Activated CD8-positive, alpha-beta memory T cell treated with anti-CD3 and anti-CD28 coated beads, Interleukin-2, amount 10 ng/mL, durations not matched to agents 7 days and 5 days (primary cell): Measurements from ENCODE around the gene AMN1. TPM values are rescaled to one million over a fixed set of nuclear protein-coding genes. Genes with fewer than 3 reads are reported as not detected.
"Not testable (repeated sequence)": the region's sequence is repeated elsewhere in the genome, so short reads cannot be mapped to it uniquely, and the experiment has no call there.

Source experiments
- ATAC-seq: fragments of 150-1000 bp; cut with Tn5 transposase; one replicate; pipeline ENCODE4 v1.10.0; 2021; ENCODE audit warnings: moderate library complexity
- CTCF ChIA-PET: fragments of 350-600 bp; sonication (Branson Sonifier 250); formaldehyde crosslinking; loops from one replicate; lab custom pipeline; 2021; ENCODE audit warnings: antibody characterized with exemption; lab: Charles Lee
- DNase-seq: peaks from one replicate; pipeline ENCODE4 v3.0.0-alpha.2; 2020
- H3K27ac Mint-ChIP-seq: one replicate; pipeline ENCODE4 v1.8.0; 2021; ENCODE audit warnings: mild to moderate bottlenecking, mixed read lengths
- H3K27me3 Mint-ChIP-seq: one replicate; pipeline ENCODE4 v1.8.0; 2021; ENCODE audit warnings: mixed read lengths
- H3K36me3 Mint-ChIP-seq: one replicate; pipeline ENCODE4 v1.8.0; 2021; ENCODE audit warnings: mild to moderate bottlenecking, mixed read lengths
- H3K4me1 Mint-ChIP-seq: one replicate; pipeline ENCODE4 v1.8.0; 2021; ENCODE audit warnings: mixed read lengths
- H3K4me3 Mint-ChIP-seq: one replicate; pipeline ENCODE4 v1.8.0; 2021; ENCODE audit warnings: mild to moderate bottlenecking, moderate library complexity, mixed read lengths
- H3K9me3 Mint-ChIP-seq: one replicate; pipeline ENCODE4 v1.8.0; 2022; ENCODE audit warnings: low read depth, mixed read lengths
- total RNA-seq, 2 experiments: library from RNA; stranded (reverse); gene quantifications; one replicate each; pipeline ENCODE4 v1.2.3, GENCODE V29; 2021

The AMN1 gene
- total RNA-seq, 2 experiments from 2014 or later: 3.1 to 3.9 TPM

- Mint-ChIP-seq H3K9me3 (peaks cover 4% of the 10 kb centered on the region), H3K27me3 (peaks cover 4% of the 10 kb centered on the region), H3K4me1 (peaks cover 45% of the 10 kb centered on the region), H3K27ac (peak overlapping the region; percentile 99), H3K4me3 (peak overlapping the region; percentile 95), H3K36me3 (peaks cover 26% of the 10 kb centered on the region)
- peak; percentile 65 for DNase-seq
- ATAC-seq: peak; percentile 13
- CTCF ChIA-PET: interaction anchor here (1.1 to 2.7 kb wide), 6 partner anchors 12 to 264 kb away, joined by 3 to 15 read pairs (median 4); partner anchors contain the start of genes ETFBKMT and RESF1
Observed at GRCh38 chr12:31728289-31728916, 418 bp downstream of the AMN1 start.

GRCh38 chr12:31727192-31727591 is 1.6 kb downstream of the AMN1 start:
- peaks cover 51% of the 10 kb centered on the region for H3K4me1 Mint-ChIP-seq
- DNase-seq (no peak), ATAC-seq (no peak)
- H3K36me3 Mint-ChIP-seq: peaks cover 27% of the 10 kb centered on the region
- CTCF ChIA-PET: interaction anchor here (1.4 kb wide), 1 partner anchor 265 kb away, joined by 3 read pairs; no protein-coding TSS in a partner anchor
- H3K27me3 Mint-ChIP-seq: peaks cover 4% of the 10 kb centered on the region
- peak overlapping the region; percentile 37 for H3K27ac Mint-ChIP-seq
- peak overlapping the region; percentile 36 for H3K4me3 Mint-ChIP-seq
- H3K9me3 Mint-ChIP-seq: peaks cover 4% of the 10 kb centered on the region

- Mint-ChIP-seq H3K36me3 (peaks cover 22% of the 10 kb centered on the region), H3K27me3 (peaks cover 4% of the 10 kb centered on the region), H3K27ac (no peak overlapping the region), H3K9me3 (peaks cover 4% of the 10 kb centered on the region), H3K4me1 (peaks cover 54% of the 10 kb centered on the region), H3K4me3 (no peak overlapping the region)
- CTCF ChIA-PET: no interaction called here
- no peak for DNase-seq
- no peak for ATAC-seq
Observed at GRCh38 chr12:31726575-31726974, 2.2 kb downstream of the AMN1 start.

GRCh38 chr12:31724557-31724956 is 4.3 kb downstream of the AMN1 start:
- Mint-ChIP-seq H3K4me3 (no peak overlapping the region), H3K27me3 (peaks cover 4% of the 10 kb centered on the region), H3K36me3 (peaks cover 19% of the 10 kb centered on the region), H3K9me3 (no peaks in the 10 kb centered on the region), H3K4me1 (peaks cover 48% of the 10 kb centered on the region), H3K27ac (no peak overlapping the region)
- DNase-seq: no peak
- ATAC-seq: no peak
- CTCF ChIA-PET: interaction anchor here (0.6 kb wide), 1 partner anchor 64 kb away, joined by 4 read pairs; no protein-coding TSS in a partner anchor

- DNase-seq: no peak
- Mint-ChIP-seq H3K9me3 (peaks cover 2% of the 10 kb centered on the region), H3K27ac (peak overlapping the region; percentile 77), H3K27me3 (peaks cover 4% of the 10 kb centered on the region), H3K4me1 (peaks cover 39% of the 10 kb centered on the region), H3K36me3 (peaks cover 31% of the 10 kb centered on the region), H3K4me3 (peak overlapping the region; percentile 16)
- CTCF ChIA-PET: interaction anchor here (1.8 kb wide), 1 partner anchor 10 kb away, joined by 10 read pairs; no protein-coding TSS in a partner anchor
- ATAC-seq: no peak
Observed at GRCh38 chr12:31722580-31722979, 6.2 kb downstream of the AMN1 start.

GRCh38 chr12:31718542-31719198 is 10.2 kb downstream of the AMN1 start:
- not testable (repeated sequence) for H3K9me3 Mint-ChIP-seq, H3K27me3 Mint-ChIP-seq
- peaks cover 28% of the 10 kb centered on the region for H3K36me3 Mint-ChIP-seq

GRCh38 chr12:31716998-31717397 is 11.8 kb downstream of the AMN1 start:
- H3K9me3 Mint-ChIP-seq, CTCF ChIA-PET, H3K27me3 Mint-ChIP-seq: not testable (repeated sequence)

More at GRCh38 chr12:31718542-31719198, 10.2 kb downstream of the AMN1 start:
- peaks cover 25% of the 10 kb centered on the region for H3K4me1 Mint-ChIP-seq
- H3K4me3 Mint-ChIP-seq, DNase-seq, ATAC-seq, H3K27ac Mint-ChIP-seq, CTCF ChIA-PET: not testable (repeated sequence)

GRCh38 chr12:31715283-31715825 is 13.5 kb downstream of the AMN1 start:
- H3K9me3 Mint-ChIP-seq: peaks cover 4% of the 10 kb centered on the region
- H3K27ac Mint-ChIP-seq: no peak overlapping the region
- DNase-seq (no peak), ATAC-seq (no peak)
- H3K36me3 Mint-ChIP-seq: peaks cover 20% of the 10 kb centered on the region
- CTCF ChIA-PET: interaction anchor here (1.2 to 2.7 kb wide), 2 partner anchors 29 to 33 kb away, joined by 3 to 6 read pairs; no protein-coding TSS in a partner anchor
- no peak overlapping the region for H3K4me3 Mint-ChIP-seq
- H3K4me1 Mint-ChIP-seq: no peaks in the 10 kb centered on the region
- no peaks in the 10 kb centered on the region for H3K27me3 Mint-ChIP-seq

More at GRCh38 chr12:31716998-31717397, 11.8 kb downstream of the AMN1 start:
- not testable (repeated sequence) for ATAC-seq, H3K27ac Mint-ChIP-seq, H3K4me1 Mint-ChIP-seq, DNase-seq, H3K4me3 Mint-ChIP-seq
- peaks cover 24% of the 10 kb centered on the region for H3K36me3 Mint-ChIP-seq

- H3K9me3 Mint-ChIP-seq: peaks cover 4% of the 10 kb centered on the region
- H3K27ac Mint-ChIP-seq: no peak overlapping the region
- H3K27me3 Mint-ChIP-seq: no peaks in the 10 kb centered on the region
- peaks cover 23% of the 10 kb centered on the region for H3K36me3 Mint-ChIP-seq
- ATAC-seq (no peak), DNase-seq (no peak)
- CTCF ChIA-PET: interaction anchor here (1.2 to 2.7 kb wide), 2 partner anchors 28 to 32 kb away, joined by 3 to 6 read pairs; no protein-coding TSS in a partner anchor
- H3K4me1 Mint-ChIP-seq: no peaks in the 10 kb centered on the region
- H3K4me3 Mint-ChIP-seq: no peak overlapping the region
Observed at GRCh38 chr12:31714406-31715271, 14.2 kb downstream of the AMN1 start.

- CTCF ChIA-PET: no interaction called here
- DNase-seq (no peak), ATAC-seq (no peak)
- Mint-ChIP-seq H3K27ac (no peak overlapping the region), H3K36me3 (peaks cover 19% of the 10 kb centered on the region), H3K27me3 (no peaks in the 10 kb centered on the region), H3K4me3 (no peak overlapping the region), H3K9me3 (peaks cover 6% of the 10 kb centered on the region), H3K4me1 (no peaks in the 10 kb centered on the region)
Observed at GRCh38 chr12:31712877-31713276, 15.9 kb downstream of the AMN1 start.

- H3K27me3 Mint-ChIP-seq: no peaks in the 10 kb centered on the region
- H3K4me1 Mint-ChIP-seq: no peaks in the 10 kb centered on the region
- no peak overlapping the region for H3K4me3 Mint-ChIP-seq
- H3K36me3 Mint-ChIP-seq: peaks cover 20% of the 10 kb centered on the region
- DNase-seq (no peak), ATAC-seq (no peak)
- CTCF ChIA-PET: no interaction called here
- peaks cover 11% of the 10 kb centered on the region for H3K9me3 Mint-ChIP-seq
- H3K27ac Mint-ChIP-seq: no peak overlapping the region
Observed at GRCh38 chr12:31710021-31710818, 18.6 kb downstream of the AMN1 start.

GRCh38 chr12:31708118-31708517 is 20.7 kb downstream of the AMN1 start:
- not testable (repeated sequence) for H3K27ac Mint-ChIP-seq, ATAC-seq, DNase-seq, H3K4me3 Mint-ChIP-seq, H3K4me1 Mint-ChIP-seq, H3K27me3 Mint-ChIP-seq
- H3K9me3 Mint-ChIP-seq: peaks cover 11% of the 10 kb centered on the region
- CTCF ChIA-PET: interaction anchor here (0.6 kb wide), 1 partner anchor 391 kb away, joined by 3 read pairs; no protein-coding TSS in a partner anchor
- H3K36me3 Mint-ChIP-seq: peaks cover 20% of the 10 kb centered on the region
